Right atrium auricular region (tissue), 2 donors: ENCODE results near the gene MICAL3. TPM values are rescaled to one million over a fixed set of nuclear protein-coding genes. Genes with fewer than 3 reads are reported as not detected.
A peak's percentile ranks its signal among the peaks of the same experiment; 100 is the strongest.
"Not testable (repeated sequence)": the region's sequence is repeated elsewhere in the genome, so short reads cannot be mapped to it uniquely, and the experiment has no call there.

Source experiments
- DNase-seq: peaks from one replicate; pipeline ENCODE4 v3.0.0-alpha.2; 2019; ENCODE audit warnings: low spot score
- H3K27ac ChIP-seq, 2 donors: fragments of 200-600 bp; sonication (generic); 1 replicate in 1 of 2; 2 replicates in 1 of 2; pipeline ENCODE4 v1.5.1; 2016 to 2019
- H3K27me3 ChIP-seq, 2 donors: fragments of 200-600 bp; sonication (generic); one replicate each; pipeline versions ENCODE4 v1.5.1 to v1.6.0; 2017 to 2019
- H3K36me3 ChIP-seq: fragments of 200-600 bp; sonication (generic); one replicate; pipeline ENCODE4 v1.5.1; 2016
- H3K4me1 ChIP-seq, 2 donors: fragments of 200-600 bp; sonication (generic); one replicate each; pipeline versions ENCODE4 v1.5.1 to v1.6.0; 2017 to 2019
- H3K4me3 ChIP-seq, 2 donors: fragments of 200-600 bp; sonication (generic); 1 replicate in 1 of 2; 2 replicates in 1 of 2; pipeline ENCODE4 v1.5.1; 2017 to 2019; ENCODE audit warnings: mild to moderate bottlenecking in 1 of 2, moderate library complexity in 1 of 2
- H3K9me3 ChIP-seq, 2 donors: fragments of 200-600 bp; sonication (generic); one replicate each; pipeline ENCODE4 v1.5.1; 2019
- total RNA-seq, 2 donors: library from RNA; depleted of rRNA; stranded (reverse); fragments of >200 nt; gene quantifications; one replicate each; pipeline ENCODE4 v1.1.0, GENCODE V29; 2016
- TF ChIP-seq, protein P1 (sequence below), 2 donors: fragments of 200-600 bp; sonication (generic); IDR thresholded peaks; one replicate each; pipeline ENCODE4 v1.5.1; 2019; ENCODE audit warnings: antibody characterized with exemption in 2 of 2

MICAL3 gene
- total RNA-seq, 2 donors from 2014 or later = 42.5 to 45.1 TPM

DNA sequence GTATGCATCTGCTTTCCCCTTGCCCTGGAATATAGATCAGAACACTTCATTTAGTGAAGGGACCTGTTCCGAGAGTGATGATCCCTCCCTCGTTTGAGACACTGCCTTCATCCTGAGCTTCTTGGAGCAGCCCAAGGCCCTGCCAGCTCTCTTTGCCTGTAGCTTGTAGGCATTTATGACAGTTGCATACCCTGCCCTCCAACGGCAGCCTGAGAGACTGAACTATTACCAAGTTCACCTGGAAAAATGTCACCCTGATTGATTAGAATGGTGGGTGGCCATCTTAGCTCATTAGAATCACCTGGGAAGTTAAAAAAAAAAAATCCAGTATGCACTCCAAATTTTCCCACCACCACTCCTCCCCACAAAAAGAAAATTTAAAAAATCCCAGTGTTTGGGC is 1.5 kb downstream of the MICAL3 start:
- H3K9me3 ChIP-seq = no peaks in the 10 kb centered on the region
- peak overlapping the region in 1 of 2 donors; percentile 73 for H3K4me3 ChIP-seq
- no peaks in the 10 kb centered on the region for H3K36me3 ChIP-seq
- TF ChIP-seq, protein P1, sequence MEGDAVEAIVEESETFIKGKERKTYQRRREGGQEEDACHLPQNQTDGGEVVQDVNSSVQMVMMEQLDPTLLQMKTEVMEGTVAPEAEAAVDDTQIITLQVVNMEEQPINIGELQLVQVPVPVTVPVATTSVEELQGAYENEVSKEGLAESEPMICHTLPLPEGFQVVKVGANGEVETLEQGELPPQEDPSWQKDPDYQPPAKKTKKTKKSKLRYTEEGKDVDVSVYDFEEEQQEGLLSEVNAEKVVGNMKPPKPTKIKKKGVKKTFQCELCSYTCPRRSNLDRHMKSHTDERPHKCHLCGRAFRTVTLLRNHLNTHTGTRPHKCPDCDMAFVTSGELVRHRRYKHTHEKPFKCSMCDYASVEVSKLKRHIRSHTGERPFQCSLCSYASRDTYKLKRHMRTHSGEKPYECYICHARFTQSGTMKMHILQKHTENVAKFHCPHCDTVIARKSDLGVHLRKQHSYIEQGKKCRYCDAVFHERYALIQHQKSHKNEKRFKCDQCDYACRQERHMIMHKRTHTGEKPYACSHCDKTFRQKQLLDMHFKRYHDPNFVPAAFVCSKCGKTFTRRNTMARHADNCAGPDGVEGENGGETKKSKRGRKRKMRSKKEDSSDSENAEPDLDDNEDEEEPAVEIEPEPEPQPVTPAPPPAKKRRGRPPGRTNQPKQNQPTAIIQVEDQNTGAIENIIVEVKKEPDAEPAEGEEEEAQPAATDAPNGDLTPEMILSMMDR (IDR thresholded peaks at IDR 0.05) = no peak
- H3K27me3 ChIP-seq = no peaks in the 10 kb centered on the region
- peaks cover 0 to 24% of the 10 kb centered on the region in 2 donors for H3K4me1 ChIP-seq
- H3K27ac ChIP-seq = peak overlapping the region; percentile 86
- DNase-seq = no peak

DNA sequence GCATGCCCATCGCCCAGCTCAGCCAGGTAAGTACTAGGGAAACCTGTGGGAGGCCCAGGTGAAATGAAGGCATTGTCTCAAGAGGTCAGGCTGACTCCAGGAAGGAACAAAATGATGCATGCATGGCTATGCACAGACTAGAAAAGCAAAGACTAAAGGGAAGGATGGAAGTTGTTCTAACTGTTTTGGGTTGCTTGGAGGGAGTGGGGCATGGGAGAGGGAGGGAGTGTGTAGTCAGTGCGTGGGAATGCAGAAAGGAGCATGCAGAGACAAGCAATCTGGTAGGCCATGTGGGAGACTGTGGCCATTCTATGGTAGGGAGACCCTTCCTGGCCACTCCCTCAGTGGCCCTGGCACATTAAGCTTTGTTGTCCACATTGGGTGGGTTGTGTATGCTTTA is 2.9 kb downstream of the MICAL3 start:
- Histone ChIP-seq H3K27me3 (no peaks in the 10 kb centered on the region), H3K4me1 (peaks cover 0 to 24% of the 10 kb centered on the region in 2 donors), H3K36me3 (no peaks in the 10 kb centered on the region), H3K27ac (peak overlapping the region in 1 of 2 donors; percentile 15), H3K4me3 (no peak overlapping the region), H3K9me3 (no peaks in the 10 kb centered on the region)
- TF ChIP-seq, protein P1 (IDR thresholded peaks at IDR 0.05) = no peak
- DNase-seq = no peak

DNA sequence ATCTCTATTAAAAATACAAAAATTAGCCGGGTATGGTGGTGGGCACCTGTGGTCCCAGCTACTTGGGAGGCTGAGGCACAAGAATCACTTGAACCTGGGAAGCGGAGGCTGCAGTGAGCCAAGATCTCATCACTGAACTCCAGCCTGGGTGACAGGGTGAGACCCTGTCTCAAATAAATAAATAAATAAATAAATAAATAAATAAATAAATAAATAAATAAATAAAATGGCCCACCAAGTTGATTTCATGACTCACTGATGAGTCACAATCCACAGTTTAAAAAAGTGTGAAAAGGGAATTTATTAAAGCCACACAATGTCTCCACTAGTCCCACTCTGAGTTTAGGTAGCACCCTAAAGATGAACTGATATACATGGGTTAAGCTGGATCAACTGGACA is 3.6 kb downstream of the MICAL3 start:
- DNase-seq, H3K27me3 ChIP-seq, H3K36me3 ChIP-seq, H3K9me3 ChIP-seq, H3K4me3 ChIP-seq: not testable (repeated sequence)
- H3K27ac ChIP-seq = peak overlapping the region in 1 of 2 donors; percentile 15
- peaks cover 0 to 24% of the 10 kb centered on the region in 2 donors for H3K4me1 ChIP-seq

DNA sequence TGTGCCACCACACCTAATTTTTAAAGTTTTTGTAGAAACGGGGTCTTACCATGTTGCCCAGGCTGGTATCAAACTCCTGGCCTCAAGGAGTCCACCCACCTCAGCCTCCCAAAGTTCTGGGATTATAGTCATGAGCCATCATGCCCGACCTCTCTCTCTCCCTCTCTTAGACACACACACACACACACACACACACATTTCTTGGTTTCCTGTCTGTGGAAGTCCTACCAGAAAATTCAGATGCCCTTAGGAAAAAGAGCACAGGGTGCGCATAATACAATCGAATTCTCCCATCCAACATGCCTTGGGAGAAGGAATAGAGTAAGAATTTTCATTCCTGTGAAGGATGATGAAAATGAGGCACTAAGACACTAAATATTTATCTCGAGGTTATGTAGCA is 10.4 kb downstream of the MICAL3 start:
- TF ChIP-seq, protein P1 (IDR thresholded peaks at IDR 0.05) = no peak
- Histone ChIP-seq H3K9me3 (no peaks in the 10 kb centered on the region), H3K27me3 (no peaks in the 10 kb centered on the region), H3K27ac (no peak overlapping the region), H3K36me3 (no peaks in the 10 kb centered on the region), H3K4me3 (no peak overlapping the region), H3K4me1 (no peaks in the 10 kb centered on the region)
- DNase-seq = no peak

DNA sequence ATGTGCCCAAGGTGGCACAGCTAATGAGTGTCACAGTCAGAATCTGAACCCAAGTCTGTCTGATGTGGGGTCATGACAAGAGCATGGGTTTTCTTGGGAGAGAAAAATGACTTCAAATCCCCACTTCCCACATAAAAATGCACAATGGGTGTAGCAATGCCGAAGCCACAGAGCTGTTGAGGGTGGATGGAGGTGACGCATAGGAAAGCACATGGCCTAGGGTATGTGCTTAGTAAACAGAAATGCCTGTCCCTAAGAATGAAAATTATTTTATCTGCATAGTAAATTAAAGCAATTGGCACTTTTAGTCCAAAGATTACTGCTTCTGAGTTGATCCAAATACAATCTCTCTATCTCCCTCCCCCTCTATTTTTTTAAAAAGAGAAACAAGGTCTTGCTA is 10.9 kb downstream of the MICAL3 start:
- Histone ChIP-seq H3K4me3 (no peak overlapping the region), H3K27ac (no peak overlapping the region), H3K4me1 (no peaks in the 10 kb centered on the region), H3K27me3 (no peaks in the 10 kb centered on the region), H3K9me3 (no peaks in the 10 kb centered on the region), H3K36me3 (no peaks in the 10 kb centered on the region)
- TF ChIP-seq, protein P1 (IDR thresholded peaks at IDR 0.05) = no peak
- no peak for DNase-seq

DNA sequence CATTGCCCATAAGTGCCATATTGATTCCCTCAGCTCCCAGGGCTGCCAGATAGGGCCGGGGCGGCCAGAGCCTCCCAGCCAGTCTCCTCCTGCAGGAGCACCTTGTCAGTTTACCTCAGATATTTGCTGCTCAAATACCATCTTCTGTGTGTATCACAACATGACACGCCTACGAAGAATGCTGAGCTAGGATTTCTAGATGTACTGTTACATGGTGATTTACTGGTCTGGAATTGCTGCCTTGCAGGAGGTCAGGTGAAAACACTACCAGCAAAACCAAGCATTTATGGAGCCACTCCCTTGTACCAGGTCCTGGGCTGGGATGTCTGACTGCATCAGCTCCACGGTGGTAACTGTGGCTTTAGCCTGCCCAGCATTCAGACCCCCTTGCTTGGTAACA is 11.8 kb downstream of the MICAL3 start:
- no peaks in the 10 kb centered on the region for H3K36me3 ChIP-seq
- TF ChIP-seq, protein P1 (IDR thresholded peaks at IDR 0.05) = no peak
- no peaks in the 10 kb centered on the region for H3K4me1 ChIP-seq
- H3K4me3 ChIP-seq = no peak overlapping the region
- H3K27ac ChIP-seq = no peak overlapping the region
- no peaks in the 10 kb centered on the region for H3K27me3 ChIP-seq
- no peak for DNase-seq
- no peaks in the 10 kb centered on the region for H3K9me3 ChIP-seq
